ENCODE results near the gene TNFRSF1B.

TNFRSF1B gene

GRCh38 chr1:12195416-12195815 lies 28.6 kb downstream of the TNFRSF1B start:
- H3K9me2 ChIP-seq (replicated peaks; ENCODE audit: insufficient read depth, low read length): no peaks in the 10 kb centered on the region
- no peak overlapping the region for H3K27ac ChIP-seq (ENCODE audit: low read length)
- no peaks in the 10 kb centered on the region for H3K36me3 ChIP-seq (replicated peaks; ENCODE audit: insufficient read depth, low read length)
- H3K4me3 ChIP-seq (ENCODE audit: low read length): no peak overlapping the region
- H4K20me1 ChIP-seq (ENCODE audit: insufficient read depth, low read length): no peaks in the 10 kb centered on the region
- H3K27me3 ChIP-seq (replicated peaks; ENCODE audit: insufficient read depth, low read length): no peaks in the 10 kb centered on the region
- H3K9me3 ChIP-seq (replicated peaks; ENCODE audit: insufficient read depth, low read length): no peaks in the 10 kb centered on the region
- H2AFZ ChIP-seq (ENCODE audit: low read length): no peak overlapping the region
- H3F3A ChIP-seq (ENCODE audit: insufficient read depth, low read length): no peaks in the 10 kb centered on the region
- no peak overlapping the region for H3K4me2 ChIP-seq (ENCODE audit: low read depth, low read length)
- H3K9ac ChIP-seq (ENCODE audit: low read length): no peak overlapping the region
- TF ChIP-seq CTCF (IDR thresholded peaks at IDR 0.05; ENCODE audit: low read length) (no peak), EZH2 (optimal IDR thresholded peaks at IDR 0.05; ENCODE audit: low read depth, low read length) (no peak), EZH2phosphoT487 (IDR thresholded peaks at IDR 0.05; ENCODE audit: low read length) (no peak)
- H3K79me2 ChIP-seq (ENCODE audit: low read length): no peaks in the 10 kb centered on the region
- DNase-seq: no peak
- no peaks in the 10 kb centered on the region for H3K4me1 ChIP-seq (ENCODE audit: low read length)

GRCh38 chr1:12196641-12197482 lies 30.1 kb downstream of the TNFRSF1B start:
- no peak overlapping the region for H3K9ac ChIP-seq (ENCODE audit: low read length)
- no peak overlapping the region for H3K4me3 ChIP-seq (ENCODE audit: low read length)
- H4K20me1 ChIP-seq (ENCODE audit: insufficient read depth, low read length): no peaks in the 10 kb centered on the region
- no peak for DNase-seq
- TF ChIP-seq EZH2 (optimal IDR thresholded peaks at IDR 0.05; ENCODE audit: low read depth, low read length): no peak
- no peak for TF ChIP-seq CTCF (IDR thresholded peaks at IDR 0.05; ENCODE audit: low read length)
- no peak for TF ChIP-seq EZH2phosphoT487 (IDR thresholded peaks at IDR 0.05; ENCODE audit: low read length)
- no peak overlapping the region for H2AFZ ChIP-seq (ENCODE audit: low read length)
- no peaks in the 10 kb centered on the region for H3K36me3 ChIP-seq (replicated peaks; ENCODE audit: insufficient read depth, low read length)
- H3K27me3 ChIP-seq (replicated peaks; ENCODE audit: insufficient read depth, low read length): no peaks in the 10 kb centered on the region
- H3K9me2 ChIP-seq (replicated peaks; ENCODE audit: insufficient read depth, low read length): no peaks in the 10 kb centered on the region
- no peaks in the 10 kb centered on the region for H3F3A ChIP-seq (ENCODE audit: insufficient read depth, low read length)
- no peak overlapping the region for H3K27ac ChIP-seq (ENCODE audit: low read length)
- H3K4me2 ChIP-seq (ENCODE audit: low read depth, low read length): no peak overlapping the region
- no peaks in the 10 kb centered on the region for H3K9me3 ChIP-seq (replicated peaks; ENCODE audit: insufficient read depth, low read length)
- no peaks in the 10 kb centered on the region for H3K4me1 ChIP-seq (ENCODE audit: low read length)
- no peaks in the 10 kb centered on the region for H3K79me2 ChIP-seq (ENCODE audit: low read length)

GRCh38 chr1:12197483-12197880 lies 30.7 kb downstream of the TNFRSF1B start:
- H3K9ac ChIP-seq (ENCODE audit: low read length): no peak overlapping the region
- no peaks in the 10 kb centered on the region for H3K9me2 ChIP-seq (replicated peaks; ENCODE audit: insufficient read depth, low read length)
- no peak overlapping the region for H3K27ac ChIP-seq (ENCODE audit: low read length)
- H3K4me2 ChIP-seq (ENCODE audit: low read depth, low read length): no peak overlapping the region
- no peak overlapping the region for H3K4me3 ChIP-seq (ENCODE audit: low read length)
- H3K9me3 ChIP-seq (replicated peaks; ENCODE audit: insufficient read depth, low read length): no peaks in the 10 kb centered on the region
- no peaks in the 10 kb centered on the region for H3K79me2 ChIP-seq (ENCODE audit: low read length)
- DNase-seq: no peak
- no peaks in the 10 kb centered on the region for H4K20me1 ChIP-seq (ENCODE audit: insufficient read depth, low read length)
- no peaks in the 10 kb centered on the region for H3K27me3 ChIP-seq (replicated peaks; ENCODE audit: insufficient read depth, low read length)
- no peaks in the 10 kb centered on the region for H3K4me1 ChIP-seq (ENCODE audit: low read length)
- no peaks in the 10 kb centered on the region for H3F3A ChIP-seq (ENCODE audit: insufficient read depth, low read length)
- no peak overlapping the region for H2AFZ ChIP-seq (ENCODE audit: low read length)
- H3K36me3 ChIP-seq (replicated peaks; ENCODE audit: insufficient read depth, low read length): no peaks in the 10 kb centered on the region
- TF ChIP-seq CTCF (IDR thresholded peaks at IDR 0.05; ENCODE audit: low read length) (no peak), EZH2phosphoT487 (IDR thresholded peaks at IDR 0.05; ENCODE audit: low read length) (no peak), EZH2 (optimal IDR thresholded peaks at IDR 0.05; ENCODE audit: low read depth, low read length) (no peak)
